ENCODE results near the gene LAIR2. TPM values are rescaled to one million over a fixed set of nuclear protein-coding genes. Genes with fewer than 3 reads are reported as not detected.

LAIR2 gene
- total and polyA plus RNA-seq, 4 experiments from 2014 or later: 0.81 to 27.9 (median 8.4) TPM

DNA sequence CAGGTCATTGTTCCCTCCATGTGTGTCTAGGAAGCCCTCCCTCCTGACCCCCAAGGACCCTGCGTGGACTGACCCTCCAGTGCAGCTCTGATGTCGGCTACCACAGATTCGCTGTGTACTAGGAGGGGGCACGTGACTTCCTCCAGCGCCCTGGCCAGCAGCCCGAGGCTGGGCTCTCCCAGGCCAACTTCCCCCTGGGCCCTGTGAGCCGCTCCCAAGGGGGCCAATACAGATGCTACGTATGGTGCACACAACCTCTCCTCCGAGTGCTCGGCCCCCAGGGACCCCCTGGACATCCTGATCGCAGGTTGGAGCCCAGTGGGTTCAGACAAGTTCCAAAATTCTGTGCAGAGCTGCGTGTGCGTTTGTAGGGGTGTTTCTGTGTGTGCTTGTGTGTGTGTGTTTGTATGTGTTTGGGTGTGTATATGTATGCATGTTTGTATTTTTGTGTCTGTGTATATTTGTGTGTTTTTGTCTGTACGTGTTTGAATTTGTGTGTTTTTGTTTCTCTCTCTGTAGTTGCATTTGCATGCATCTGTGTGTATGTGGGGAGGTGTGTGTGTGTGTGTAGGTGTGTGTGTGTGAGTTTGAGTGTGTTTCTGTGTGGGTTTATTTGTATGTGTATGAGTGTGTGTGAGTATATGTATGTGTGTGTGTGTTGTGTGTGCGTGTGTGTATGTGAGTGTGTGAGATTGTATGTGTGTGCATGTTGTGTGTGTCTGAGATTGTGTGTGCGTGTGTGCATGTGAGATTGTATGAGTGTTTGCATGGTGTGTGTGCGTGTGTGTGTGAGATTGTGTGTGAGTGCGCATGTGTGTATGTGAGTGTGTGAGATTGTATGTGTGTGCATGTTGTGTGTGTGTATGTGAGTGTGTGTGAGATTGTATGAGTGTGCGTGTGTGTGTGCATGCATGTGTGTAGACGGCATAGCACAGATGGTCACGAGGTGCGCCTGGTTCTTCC, 49.6 kb downstream of the LAIR2 start:
- H3K27me3 Mint-ChIP-seq: peaks cover 15 to 16% of the 10 kb centered on the region in 2 donors
- Histone ChIP-seq H3K4me1 (ENCODE audit: insufficient read depth, low read length) (peaks cover 5% of the 10 kb centered on the region), H3K9me3 (ENCODE audit: control insufficient read depth in 1 of 2, low read length in 2 of 2) (no peaks in the 10 kb centered on the region), H3K4me3 (ENCODE audit: low read length in 2 of 2) (no peak overlapping the region), H3K27ac (ENCODE audit: low read depth, low read length) (no peak overlapping the region), H3K36me3 (ENCODE audit: insufficient read depth, low read length) (no peaks in the 10 kb centered on the region), H3K27me3 (ENCODE audit: insufficient read depth, low read length) (no peaks in the 10 kb centered on the region)
- CTCF ChIA-PET (ENCODE audit: partially characterized antibody): no interaction called here
- no peak overlapping the region for H3K27ac Mint-ChIP-seq
- no peak for DNase-seq
- POLR2A ChIA-PET (ENCODE audit: partially characterized antibody): no interaction called here
- no peak overlapping the region for H3K4me3 Mint-ChIP-seq
- no peaks in the 10 kb centered on the region for H3K36me3 Mint-ChIP-seq
- intact Hi-C loops (cut with micrococcal nuclease): no loop called here
- H3K9me3 Mint-ChIP-seq: peaks cover 0 to 5% (median 0%) of the 10 kb centered on the region in 8 donors
- peaks cover 0 to 7% (median 5%) of the 10 kb centered on the region in 4 donors for H3K4me1 Mint-ChIP-seq

DNA sequence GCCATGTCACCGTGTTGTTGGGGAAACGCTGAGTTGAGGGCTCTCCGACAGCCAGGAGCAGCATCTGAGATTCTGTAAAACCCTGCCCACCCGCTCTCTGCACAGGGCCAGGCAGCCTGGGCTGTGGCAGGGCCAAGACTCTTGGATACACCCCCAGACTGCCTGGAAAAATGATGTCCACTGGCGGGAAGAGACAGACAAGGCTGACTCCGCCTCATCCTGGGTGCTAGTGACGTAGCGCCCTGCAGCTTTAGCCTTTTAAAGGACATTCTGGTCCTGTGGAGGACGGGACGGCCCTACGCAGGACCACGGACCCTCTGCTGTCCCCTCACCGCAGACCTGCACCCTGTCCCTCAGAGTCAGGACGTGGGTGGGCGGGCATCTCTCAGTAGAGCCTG, 50.3 kb downstream of the LAIR2 start:
- Histone ChIP-seq H3K27ac (ENCODE audit: low read depth, low read length) (no peak overlapping the region), H3K4me1 (ENCODE audit: insufficient read depth, low read length) (peaks cover 5% of the 10 kb centered on the region), H3K4me3 (ENCODE audit: low read length in 2 of 2) (no peak overlapping the region), H3K36me3 (ENCODE audit: insufficient read depth, low read length) (no peaks in the 10 kb centered on the region), H3K27me3 (ENCODE audit: insufficient read depth, low read length) (no peaks in the 10 kb centered on the region), H3K9me3 (ENCODE audit: control insufficient read depth in 1 of 2, low read length in 2 of 2) (no peaks in the 10 kb centered on the region)
- Mint-ChIP-seq H3K27me3 (peaks cover 15 to 16% of the 10 kb centered on the region in 2 donors), H3K36me3 (no peaks in the 10 kb centered on the region), H3K27ac (no peak overlapping the region), H3K9me3 (peaks cover 0 to 5% (median 0%) of the 10 kb centered on the region in 8 donors), H3K4me3 (no peak overlapping the region), H3K4me1 (peaks cover 0 to 7% (median 5%) of the 10 kb centered on the region in 4 donors)
- DNase-seq: no peak
- POLR2A ChIA-PET (ENCODE audit: partially characterized antibody): no interaction called here
- CTCF ChIA-PET (ENCODE audit: partially characterized antibody): no interaction called here
- intact Hi-C loops (cut with micrococcal nuclease): no loop called here

DNA sequence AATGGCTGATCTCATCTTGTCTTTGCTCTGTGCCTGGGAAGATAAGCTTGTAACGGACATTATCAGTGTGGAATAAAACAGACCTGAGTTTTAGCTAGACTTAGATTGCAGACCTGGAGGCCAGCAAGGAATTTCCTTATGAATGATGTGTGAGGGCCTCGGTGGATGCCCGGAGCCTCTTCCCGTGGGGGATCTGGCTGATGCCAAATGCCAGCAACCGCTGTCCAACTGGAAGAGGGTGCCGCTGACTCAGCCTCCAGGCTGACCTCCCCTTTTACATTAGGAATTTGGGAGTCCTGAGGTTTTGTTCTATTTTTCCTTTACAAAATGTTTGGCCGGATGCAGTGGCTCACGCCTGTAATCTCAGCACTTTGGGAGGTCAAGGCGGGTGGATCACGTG, 51.4 kb downstream of the LAIR2 start:
- H3K4me3 Mint-ChIP-seq: no peak overlapping the region
- intact Hi-C loops (cut with micrococcal nuclease): no loop called here
- H3K36me3 Mint-ChIP-seq: no peaks in the 10 kb centered on the region
- ChIA-PET CTCF (ENCODE audit: partially characterized antibody) (no interaction called here), POLR2A (ENCODE audit: partially characterized antibody) (no interaction called here)
- no peaks in the 10 kb centered on the region for H3K9me3 ChIP-seq (ENCODE audit: control insufficient read depth in 1 of 2, low read length in 2 of 2)
- no peak for DNase-seq
- no peak overlapping the region for H3K27ac Mint-ChIP-seq
- peaks cover 21 to 22% of the 10 kb centered on the region in 2 donors for H3K27me3 Mint-ChIP-seq
- peaks cover 0 to 5% (median 0%) of the 10 kb centered on the region in 8 donors for H3K9me3 Mint-ChIP-seq
- no peak overlapping the region for H3K27ac ChIP-seq (ENCODE audit: low read depth, low read length)
- H3K27me3 ChIP-seq (ENCODE audit: insufficient read depth, low read length): no peaks in the 10 kb centered on the region
- peaks cover 0 to 7% (median 5%) of the 10 kb centered on the region in 4 donors for H3K4me1 Mint-ChIP-seq
- no peak overlapping the region for H3K4me3 ChIP-seq (ENCODE audit: low read length in 2 of 2)
- H3K36me3 ChIP-seq (ENCODE audit: insufficient read depth, low read length): no peaks in the 10 kb centered on the region
- H3K4me1 ChIP-seq (ENCODE audit: insufficient read depth, low read length): peaks cover 5% of the 10 kb centered on the region

DNA sequence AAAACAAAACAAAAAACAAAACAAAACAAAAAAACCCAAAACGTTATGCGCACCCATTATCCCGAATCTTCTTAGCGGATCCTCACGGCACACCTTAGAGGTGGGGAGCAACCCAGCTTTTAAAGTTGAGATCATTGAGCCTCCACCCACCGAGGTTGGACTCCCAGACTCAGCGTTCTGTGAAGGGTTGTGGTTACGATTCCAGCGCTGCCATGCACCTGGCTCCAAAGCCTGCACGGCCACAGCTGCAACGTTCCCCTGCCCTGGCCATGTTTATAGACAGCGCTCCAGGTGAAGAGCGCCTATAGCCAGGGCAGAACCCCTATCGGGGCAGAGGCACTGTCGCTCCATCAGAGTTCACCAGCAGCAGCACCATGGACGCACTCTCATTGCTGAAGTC, 52.3 kb downstream of the LAIR2 start:
- no peak overlapping the region for H3K27ac Mint-ChIP-seq
- H3K36me3 Mint-ChIP-seq: no peaks in the 10 kb centered on the region
- no peak overlapping the region for H3K4me3 ChIP-seq (ENCODE audit: low read length in 2 of 2)
- H3K4me1 Mint-ChIP-seq: peaks cover 0 to 7% (median 5%) of the 10 kb centered on the region in 4 donors
- H3K27me3 Mint-ChIP-seq: peaks cover 18 to 22% of the 10 kb centered on the region in 2 donors
- no peaks in the 10 kb centered on the region for H3K27me3 ChIP-seq (ENCODE audit: insufficient read depth, low read length)
- no peak overlapping the region for H3K27ac ChIP-seq (ENCODE audit: low read depth, low read length)
- intact Hi-C loops (cut with micrococcal nuclease): no loop called here
- no peak overlapping the region for H3K4me3 Mint-ChIP-seq
- no peak for DNase-seq
- ChIA-PET CTCF (ENCODE audit: partially characterized antibody) (no interaction called here), POLR2A (ENCODE audit: partially characterized antibody) (no interaction called here)
- H3K4me1 ChIP-seq (ENCODE audit: insufficient read depth, low read length): peaks cover 5% of the 10 kb centered on the region
- peaks cover 0 to 5% (median 0%) of the 10 kb centered on the region in 8 donors for H3K9me3 Mint-ChIP-seq
- H3K9me3 ChIP-seq (ENCODE audit: control insufficient read depth in 1 of 2, low read length in 2 of 2): no peaks in the 10 kb centered on the region
- no peaks in the 10 kb centered on the region for H3K36me3 ChIP-seq (ENCODE audit: insufficient read depth, low read length)

DNA sequence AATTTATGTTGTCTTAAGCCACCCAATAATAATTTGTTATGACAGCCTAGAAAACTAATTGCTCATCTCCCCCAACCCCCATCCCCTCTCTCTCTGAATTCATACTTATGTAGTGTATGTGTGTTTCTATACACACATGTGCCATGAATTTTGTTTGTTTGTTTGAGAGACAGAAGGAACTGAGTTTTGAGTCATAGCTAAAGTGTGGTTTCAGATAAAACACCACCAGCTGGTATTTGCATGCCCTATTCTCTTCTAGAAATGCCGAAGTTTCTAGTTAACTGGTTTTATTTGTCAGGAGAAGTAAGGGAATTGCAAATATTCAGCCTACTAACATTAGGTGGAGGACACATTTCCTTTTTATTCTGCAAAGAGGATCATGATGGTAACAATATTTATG, 53.6 kb downstream of the LAIR2 start:
- no peaks in the 10 kb centered on the region for H3K36me3 ChIP-seq (ENCODE audit: insufficient read depth, low read length)
- ChIA-PET CTCF (ENCODE audit: partially characterized antibody) (no interaction called here), POLR2A (ENCODE audit: partially characterized antibody) (no interaction called here)
- peaks cover 5% of the 10 kb centered on the region for H3K4me1 ChIP-seq (ENCODE audit: insufficient read depth, low read length)
- peaks cover 0 to 5% (median 0%) of the 10 kb centered on the region in 8 donors for H3K9me3 Mint-ChIP-seq
- intact Hi-C loops (cut with micrococcal nuclease): no loop called here
- no peaks in the 10 kb centered on the region for H3K36me3 Mint-ChIP-seq
- no peak for DNase-seq
- no peaks in the 10 kb centered on the region for H3K9me3 ChIP-seq (ENCODE audit: control insufficient read depth in 1 of 2, low read length in 2 of 2)
- peaks cover 0 to 6% (median 5%) of the 10 kb centered on the region in 4 donors for H3K4me1 Mint-ChIP-seq
- H3K27me3 ChIP-seq (ENCODE audit: insufficient read depth, low read length): no peaks in the 10 kb centered on the region
- H3K4me3 ChIP-seq (ENCODE audit: low read length in 2 of 2): no peak overlapping the region
- peaks cover 17 to 23% of the 10 kb centered on the region in 2 donors for H3K27me3 Mint-ChIP-seq
- no peak overlapping the region for H3K4me3 Mint-ChIP-seq
- H3K27ac ChIP-seq (ENCODE audit: low read depth, low read length): no peak overlapping the region
- no peak overlapping the region for H3K27ac Mint-ChIP-seq

DNA sequence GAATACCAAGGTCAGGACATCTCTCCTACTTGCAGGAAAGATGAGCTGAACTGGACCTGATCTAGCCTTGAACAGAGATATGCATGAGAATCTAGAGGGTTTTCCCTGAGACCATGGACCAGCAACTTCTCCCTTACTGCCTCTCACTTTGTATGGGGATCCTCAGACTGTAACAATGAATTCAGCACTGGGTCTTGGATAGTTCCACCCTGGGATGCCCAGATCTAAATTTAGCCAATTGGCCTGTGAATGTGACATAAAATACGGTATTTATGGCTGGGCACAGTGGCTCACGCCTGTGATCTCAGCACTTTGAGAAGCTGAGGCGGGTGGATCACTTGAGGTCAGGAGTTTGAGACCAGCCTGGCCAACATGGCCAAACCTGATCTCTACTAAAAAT, 55.7 kb downstream of the LAIR2 start:
- H3K4me3 ChIP-seq (ENCODE audit: low read length in 2 of 2): no peak overlapping the region
- H3K27me3 ChIP-seq (ENCODE audit: insufficient read depth, low read length): no peaks in the 10 kb centered on the region
- POLR2A ChIA-PET (ENCODE audit: partially characterized antibody): no interaction called here
- CTCF ChIA-PET (ENCODE audit: partially characterized antibody): interaction anchor here (0.9 kb wide), 1 partner anchor 170 kb away, joined by 3 read pairs; no protein-coding TSS in a partner anchor
- Mint-ChIP-seq H3K4me1 (no peaks in the 10 kb centered on the region), H3K27ac (no peak overlapping the region), H3K36me3 (no peaks in the 10 kb centered on the region), H3K27me3 (peaks cover 11 to 14% of the 10 kb centered on the region in 2 donors), H3K4me3 (no peak overlapping the region), H3K9me3 (peaks cover 0 to 4% (median 0%) of the 10 kb centered on the region in 8 donors)
- no peaks in the 10 kb centered on the region for H3K9me3 ChIP-seq (ENCODE audit: control insufficient read depth in 1 of 2, low read length in 2 of 2)
- no peak overlapping the region for H3K27ac ChIP-seq (ENCODE audit: low read depth, low read length)
- intact Hi-C loops (cut with micrococcal nuclease): no loop called here
- no peaks in the 10 kb centered on the region for H3K4me1 ChIP-seq (ENCODE audit: insufficient read depth, low read length)
- DNase-seq: no peak
- H3K36me3 ChIP-seq (ENCODE audit: insufficient read depth, low read length): no peaks in the 10 kb centered on the region
